ENCODE results near the gene ZNF219. TPM values are rescaled to one million over a fixed set of nuclear protein-coding genes. Genes with fewer than 3 reads are reported as not detected.

The ZNF219 gene
- total and polyA plus RNA-seq, 2 of the 13 experiments (the other 11 are each of a cell fraction or from before 2014, with no cell fraction given): 34.5 to 36.6 TPM

- no peak for TF ChIP-seq ZNF33A (CRISPR knock-in tag; IDR thresholded peaks at IDR 0.05; ENCODE audit: borderline replicate concordance)
- TF ChIP-seq TOE1 (CRISPR knock-in tag; IDR thresholded peaks at IDR 0.05): no peak
- no peak for TF ChIP-seq ZSCAN29 (CRISPR knock-in tag; conservative IDR thresholded peaks at IDR 0.05)
- TF ChIP-seq SNAPC5 (CRISPR knock-in tag; IDR thresholded peaks at IDR 0.05; ENCODE audit: borderline replicate concordance): no peak
- no peak for TF ChIP-seq ZSCAN12 (CRISPR knock-in tag; IDR thresholded peaks at IDR 0.05)
- TF ChIP-seq MYNN (CRISPR knock-in tag; IDR thresholded peaks at IDR 0.05; ENCODE audit: low read depth): no peak
- TF ChIP-seq, protein P1, sequence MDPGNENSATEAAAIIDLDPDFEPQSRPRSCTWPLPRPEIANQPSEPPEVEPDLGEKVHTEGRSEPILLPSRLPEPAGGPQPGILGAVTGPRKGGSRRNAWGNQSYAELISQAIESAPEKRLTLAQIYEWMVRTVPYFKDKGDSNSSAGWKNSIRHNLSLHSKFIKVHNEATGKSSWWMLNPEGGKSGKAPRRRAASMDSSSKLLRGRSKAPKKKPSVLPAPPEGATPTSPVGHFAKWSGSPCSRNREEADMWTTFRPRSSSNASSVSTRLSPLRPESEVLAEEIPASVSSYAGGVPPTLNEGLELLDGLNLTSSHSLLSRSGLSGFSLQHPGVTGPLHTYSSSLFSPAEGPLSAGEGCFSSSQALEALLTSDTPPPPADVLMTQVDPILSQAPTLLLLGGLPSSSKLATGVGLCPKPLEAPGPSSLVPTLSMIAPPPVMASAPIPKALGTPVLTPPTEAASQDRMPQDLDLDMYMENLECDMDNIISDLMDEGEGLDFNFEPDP (CRISPR knock-in tag; conservative IDR thresholded peaks at IDR 0.05): no peak
- no peak for TF ChIP-seq MTF1 (CRISPR knock-in tag; IDR thresholded peaks at IDR 0.05)
- TF ChIP-seq RXRA (CRISPR knock-in tag; IDR thresholded peaks at IDR 0.05): peak; percentile 81; the same call in 1 of the 2 replicates
- no peak for TF ChIP-seq SMARCE1 (IDR thresholded peaks at IDR 0.05; ENCODE audit: borderline replicate concordance)
- no peak for TF ChIP-seq MAZ (IDR thresholded peaks at IDR 0.05; ENCODE audit: borderline replicate concordance, low read depth, low read length)
- no peak for TF ChIP-seq MAZ (CRISPR knock-in tag; IDR thresholded peaks at IDR 0.05; ENCODE audit: low read depth)
- TF ChIP-seq SIX4 (CRISPR knock-in tag; IDR thresholded peaks at IDR 0.05): 0 out of 2 replicates have a peak, but pooled peaks have one; percentile 32
- no peak for TF ChIP-seq ZNF496 (CRISPR knock-in tag; IDR thresholded peaks at IDR 0.05; ENCODE audit: insufficient replicate concordance)
- TF ChIP-seq SOX6 (IDR thresholded peaks at IDR 0.05): no peak
- TF ChIP-seq SOX6 (CRISPR knock-in tag; IDR thresholded peaks at IDR 0.05): peak; percentile 55; the same call in 1 of the 2 replicates
- peak; percentile 63; the same call in 1 of the 2 replicates for TF ChIP-seq FOXK1 (CRISPR knock-in tag; IDR thresholded peaks at IDR 0.05; ENCODE audit: borderline replicate concordance, low read depth)
- TF ChIP-seq, protein P2, sequence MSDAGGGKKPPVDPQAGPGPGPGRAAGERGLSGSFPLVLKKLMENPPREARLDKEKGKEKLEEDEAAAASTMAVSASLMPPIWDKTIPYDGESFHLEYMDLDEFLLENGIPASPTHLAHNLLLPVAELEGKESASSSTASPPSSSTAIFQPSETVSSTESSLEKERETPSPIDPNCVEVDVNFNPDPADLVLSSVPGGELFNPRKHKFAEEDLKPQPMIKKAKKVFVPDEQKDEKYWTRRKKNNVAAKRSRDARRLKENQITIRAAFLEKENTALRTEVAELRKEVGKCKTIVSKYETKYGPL (CRISPR knock-in tag; IDR thresholded peaks at IDR 0.05): no peak
- TF ChIP-seq TAF15 (IDR thresholded peaks at IDR 0.05; ENCODE audit: low read depth, low read length, poor library complexity, severe bottlenecking): no peak
- TF ChIP-seq ZNF205 (CRISPR knock-in tag; IDR thresholded peaks at IDR 0.05): no peak
- TF ChIP-seq, protein P3, sequence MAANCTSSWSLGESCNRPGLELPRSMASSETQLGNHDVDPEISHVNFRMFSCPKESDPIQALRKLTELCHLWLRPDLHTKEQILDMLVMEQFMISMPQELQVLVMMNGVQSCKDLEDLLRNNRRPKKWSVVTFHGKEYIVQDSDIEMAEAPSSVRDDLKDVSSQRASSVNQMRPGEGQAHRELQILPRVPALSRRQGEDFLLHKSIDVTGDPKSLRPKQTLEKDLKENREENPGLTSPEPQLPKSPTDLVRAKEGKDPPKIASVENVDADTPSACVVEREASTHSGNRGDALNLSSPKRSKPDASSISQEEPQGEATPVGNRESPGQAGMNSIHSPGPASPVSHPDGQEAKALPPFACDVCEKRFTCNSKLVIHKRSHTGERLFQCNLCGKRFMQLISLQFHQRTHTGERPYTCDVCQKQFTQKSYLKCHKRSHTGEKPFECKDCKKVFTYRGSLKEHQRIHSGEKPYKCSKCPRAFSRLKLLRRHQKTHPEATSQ (CRISPR knock-in tag; IDR thresholded peaks at IDR 0.05; ENCODE audit: borderline replicate concordance): no peak
- TF ChIP-seq ZNF660 (CRISPR knock-in tag; IDR thresholded peaks at IDR 0.05; ENCODE audit: borderline replicate concordance, low read depth): no peak
- TF ChIP-seq BRF2 (CRISPR knock-in tag; IDR thresholded peaks at IDR 0.05): no peak
- no peak for TF ChIP-seq GPN1 (CRISPR knock-in tag; IDR thresholded peaks at IDR 0.05; ENCODE audit: borderline replicate concordance)
- TF ChIP-seq ZC3H4 (CRISPR knock-in tag; IDR thresholded peaks at IDR 0.05; ENCODE audit: borderline replicate concordance): no peak
- TF ChIP-seq NFYB (CRISPR knock-in tag; IDR thresholded peaks at IDR 0.05): no peak
Measured at GRCh38 chr14:21043974-21044618, 54.4 kb downstream of the ZNF219 start (continued).

Measured in HepG2 (cell line).